HG02981 (cell line): ENCODE measurements around the gene CTNND2.
"Not testable (repeated sequence)": the region's sequence is repeated elsewhere in the genome, so short reads cannot be mapped to it uniquely, and the experiment has no call there.

Experiments used
- ATAC-seq: cut with Tn5 transposase; IDR thresholded peaks from one replicate; pipeline ENCODE4 v1.9.1; 2021; ENCODE audit warnings: mild to moderate bottlenecking, moderate library complexity; ENCODE audit not compliant: unreplicated experiment

The CTNND2 gene

DNA sequence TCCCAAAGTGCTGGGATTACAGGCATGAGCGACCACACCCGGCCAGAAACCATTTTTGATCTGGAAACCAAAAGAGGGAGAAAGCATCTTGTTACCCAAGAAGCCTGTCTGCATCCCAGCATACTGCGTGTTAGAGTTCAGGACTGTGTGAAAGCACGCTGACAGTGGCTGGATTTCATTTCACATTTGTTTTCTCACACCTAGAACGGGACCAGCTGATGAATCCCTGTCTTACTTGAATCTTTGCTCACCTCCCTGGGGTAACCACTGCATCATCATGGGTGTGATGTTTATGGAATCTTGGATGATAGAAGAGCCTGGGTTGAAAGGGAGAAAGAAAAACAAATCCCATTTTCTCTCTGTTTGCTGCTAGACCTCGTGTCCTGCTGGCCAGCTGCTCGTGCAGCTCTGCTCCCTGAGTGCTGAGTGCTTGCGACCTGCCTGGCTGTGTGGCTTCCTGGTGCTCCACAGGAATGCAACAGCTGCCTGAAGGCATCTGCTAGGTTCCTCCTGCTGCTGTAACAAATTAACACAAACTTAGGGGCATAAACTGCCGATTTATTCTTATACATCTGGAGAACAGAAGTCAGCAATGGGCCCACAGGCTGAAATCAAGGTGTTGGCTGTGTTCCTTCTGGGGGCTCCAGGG lies 764.9 kb downstream of the CTNND2 start:
- no peak for ATAC-seq

DNA sequence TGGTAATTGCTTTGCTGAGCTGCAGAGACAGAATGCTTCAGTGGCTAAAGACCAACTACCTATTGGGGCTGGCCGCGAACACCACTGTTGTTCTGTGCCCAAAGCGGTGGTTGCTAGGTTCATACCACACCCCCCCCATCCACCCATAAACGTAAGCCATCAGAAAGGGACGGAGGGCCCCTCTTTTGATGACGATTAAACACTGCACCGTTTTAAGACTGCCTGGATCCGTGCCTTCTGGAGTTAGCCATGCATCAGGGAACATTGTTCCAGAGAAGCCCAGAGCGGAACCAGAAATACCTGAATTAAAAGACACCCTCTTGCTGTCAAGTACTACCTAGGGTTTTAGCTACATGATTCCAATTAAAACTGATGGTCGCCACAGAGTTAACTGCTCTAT lies 774.1 kb downstream of the CTNND2 start:
- no peak for ATAC-seq

DNA sequence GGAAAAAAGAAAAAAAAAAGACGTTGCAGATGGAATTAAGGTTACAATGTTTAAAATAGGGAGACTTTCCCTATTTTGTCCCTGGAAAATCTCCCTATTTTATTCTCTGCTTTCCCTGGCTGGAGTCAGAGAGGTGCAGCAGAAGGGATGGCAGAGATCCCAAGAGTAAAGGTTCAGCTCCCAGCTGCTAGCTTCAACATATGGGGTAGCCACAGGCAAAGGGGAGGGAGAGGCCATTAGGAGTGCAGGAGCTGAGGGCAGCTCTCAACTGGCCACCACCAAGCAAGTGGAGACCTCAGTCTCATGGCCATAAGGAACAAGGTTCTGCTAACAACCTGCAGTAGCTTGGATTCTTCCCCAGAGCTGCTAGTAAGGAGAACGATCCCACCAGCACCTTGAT lies 776.2 kb downstream of the CTNND2 start:
- ATAC-seq: no peak

DNA sequence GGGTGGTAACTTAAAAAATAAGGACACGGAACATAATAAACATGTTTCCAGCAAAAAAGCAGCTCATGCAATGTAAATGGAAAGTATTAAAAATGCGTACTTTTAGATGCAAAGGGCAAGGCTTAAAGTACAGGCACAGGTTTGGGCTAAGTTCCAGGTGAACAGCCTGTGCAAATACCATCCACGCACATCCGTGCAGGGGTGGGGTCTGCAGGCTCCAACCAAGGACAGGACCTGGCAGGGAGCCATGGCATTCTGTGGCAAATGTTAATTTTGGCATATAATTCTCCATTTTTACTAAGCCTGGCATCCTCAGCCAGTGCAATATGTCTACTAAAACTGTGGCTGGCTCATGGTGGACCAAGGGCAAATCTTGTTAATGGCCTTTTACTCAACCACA lies 777.4 kb downstream of the CTNND2 start:
- no peak for ATAC-seq

DNA sequence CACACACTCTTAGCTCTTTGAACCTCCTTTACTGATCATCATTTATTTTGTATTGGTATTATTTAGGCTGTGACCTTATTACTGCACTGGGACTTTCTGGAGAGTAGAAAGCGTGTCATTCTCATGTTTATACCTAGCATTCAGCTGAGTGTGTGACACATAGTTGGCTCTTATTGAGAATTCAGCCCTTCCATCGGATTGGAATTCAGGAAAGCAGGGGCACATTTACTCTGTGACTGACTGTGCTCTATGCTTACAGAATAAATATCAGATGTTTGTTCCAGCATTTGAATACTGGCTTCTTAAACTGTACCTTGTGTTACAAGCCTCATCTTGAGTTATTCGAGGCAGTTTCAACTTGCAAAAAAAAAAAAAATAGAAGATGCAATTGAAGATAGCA lies 782.4 kb downstream of the CTNND2 start:
- ATAC-seq: no peak

DNA sequence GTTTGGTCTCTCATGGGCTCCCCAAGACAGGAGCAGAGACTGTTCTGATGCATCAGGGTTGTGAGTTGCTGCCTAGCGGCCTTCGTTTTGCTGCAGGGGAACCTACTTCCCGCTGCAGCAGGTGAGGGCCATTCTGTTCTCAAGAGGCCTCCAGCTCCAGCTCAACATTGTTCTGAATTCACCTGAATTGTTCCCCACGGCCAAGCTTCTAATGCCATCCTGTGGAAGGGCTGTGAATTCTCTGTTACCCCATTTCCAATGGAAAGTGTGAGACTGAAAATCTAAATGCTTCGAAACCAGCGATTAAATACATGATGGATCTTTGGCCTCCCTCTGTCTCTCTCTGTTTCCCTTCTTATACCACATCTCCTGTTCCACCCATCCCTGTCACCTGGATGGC lies 794.1 kb downstream of the CTNND2 start:
- ATAC-seq: no peak

DNA sequence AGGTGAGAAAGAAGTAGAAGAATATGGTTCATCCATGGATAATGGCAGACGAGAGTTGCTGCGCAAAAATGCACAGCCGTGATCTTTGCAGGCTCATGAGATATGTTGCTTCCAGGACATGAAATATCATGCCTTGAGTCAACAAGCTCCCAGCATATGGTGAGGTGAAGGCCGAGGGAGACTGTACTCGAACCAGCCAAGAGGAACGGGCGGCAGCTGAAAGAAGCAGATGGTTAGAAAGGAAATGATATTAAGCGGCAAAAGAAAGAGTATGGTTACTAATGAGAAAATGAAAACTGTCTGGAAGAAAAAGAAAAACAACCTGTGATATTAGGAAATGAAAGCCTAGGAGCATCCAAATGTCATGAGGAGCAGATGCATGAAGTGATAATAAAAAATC lies 798.5 kb downstream of the CTNND2 start:
- no peak for ATAC-seq

DNA sequence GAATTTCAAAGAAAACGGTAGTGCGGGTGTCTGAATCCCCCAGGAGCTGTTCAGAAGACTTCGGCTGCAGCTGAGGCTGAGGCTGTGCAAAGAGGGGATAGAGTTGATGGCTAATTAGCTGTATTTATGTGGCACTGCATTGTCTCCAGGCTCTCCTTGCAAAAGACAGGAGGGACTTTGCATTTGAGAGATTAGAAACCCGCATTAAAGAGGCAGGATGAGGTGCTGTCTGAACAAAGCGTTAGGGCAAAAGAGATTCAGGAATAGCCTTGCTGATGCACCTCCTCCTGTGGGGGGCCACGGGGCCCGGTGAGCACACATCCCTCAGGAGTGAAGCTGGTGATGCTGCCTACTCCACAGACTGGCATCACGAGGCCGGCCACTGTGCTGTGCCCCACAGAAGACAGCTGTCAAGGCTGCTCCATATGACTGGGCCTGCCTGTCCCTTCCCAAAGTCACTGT lies 799.6 kb downstream of the CTNND2 start:
- ATAC-seq: no peak

DNA sequence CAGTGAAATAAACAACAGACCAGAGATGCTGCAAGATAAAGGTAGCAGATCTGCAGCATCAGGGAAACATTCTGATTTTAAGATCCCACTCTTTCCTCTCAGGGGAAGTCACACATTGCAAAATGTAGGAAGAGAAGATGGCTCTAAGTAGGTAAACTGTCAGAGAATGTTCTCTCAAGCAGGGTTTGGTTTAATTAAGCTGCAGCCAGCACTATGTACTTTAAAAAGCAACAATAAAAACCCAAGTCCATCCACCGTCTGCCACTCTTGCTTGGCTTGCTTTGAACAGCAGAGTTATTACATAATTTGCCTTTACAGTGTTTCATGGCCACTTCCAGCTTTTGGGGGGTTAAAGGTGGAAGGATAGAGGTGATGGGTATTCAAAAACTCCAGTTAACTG lies 800.0 kb downstream of the CTNND2 start:
- no peak for ATAC-seq

DNA sequence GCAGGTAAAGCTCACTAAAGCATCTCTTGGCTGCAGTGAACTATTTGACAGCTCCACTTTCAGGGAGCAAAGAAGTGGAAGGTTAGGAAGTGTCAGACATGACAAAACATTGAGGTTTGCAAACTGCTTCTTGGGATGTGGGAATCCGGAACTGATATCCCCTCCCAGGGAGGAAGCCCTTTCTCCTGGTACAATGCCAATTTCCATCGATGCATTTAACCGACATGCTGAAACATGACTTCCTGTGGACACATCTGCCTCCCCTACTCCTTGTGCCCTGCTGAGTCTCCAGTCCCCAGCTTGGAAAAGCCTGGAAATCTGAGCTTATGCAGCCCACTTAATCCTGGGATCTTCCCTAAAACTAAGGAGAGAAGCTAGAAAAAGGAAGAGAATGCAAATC lies 820.1 kb downstream of the CTNND2 start:
- ATAC-seq: no peak

DNA sequence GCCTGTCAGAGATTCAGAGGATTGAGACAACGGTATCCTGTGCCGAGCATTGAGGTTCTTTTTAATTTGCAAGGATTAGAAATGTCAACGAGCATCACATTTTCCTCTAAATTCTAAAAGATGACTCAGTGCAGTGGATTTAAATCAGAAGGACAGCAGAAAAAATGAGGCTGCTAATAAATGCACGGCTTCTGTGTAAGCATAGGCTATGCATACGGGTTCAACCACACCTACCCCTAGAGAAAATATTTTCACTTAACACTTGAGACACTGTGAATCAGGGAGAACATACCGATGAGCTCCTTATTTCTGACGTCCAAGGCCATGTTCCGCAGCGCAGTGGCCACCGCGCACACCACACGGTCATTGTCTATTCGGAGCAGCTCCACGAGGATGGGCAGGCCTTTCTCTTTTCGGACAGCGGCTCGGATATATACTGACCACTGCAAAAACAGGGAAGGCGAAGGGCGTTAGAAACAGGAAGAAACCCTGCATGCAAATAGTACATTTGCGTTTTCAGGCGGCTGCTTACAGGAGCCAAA lies 821.8 kb downstream of the CTNND2 start:
- ATAC-seq: no peak

DNA sequence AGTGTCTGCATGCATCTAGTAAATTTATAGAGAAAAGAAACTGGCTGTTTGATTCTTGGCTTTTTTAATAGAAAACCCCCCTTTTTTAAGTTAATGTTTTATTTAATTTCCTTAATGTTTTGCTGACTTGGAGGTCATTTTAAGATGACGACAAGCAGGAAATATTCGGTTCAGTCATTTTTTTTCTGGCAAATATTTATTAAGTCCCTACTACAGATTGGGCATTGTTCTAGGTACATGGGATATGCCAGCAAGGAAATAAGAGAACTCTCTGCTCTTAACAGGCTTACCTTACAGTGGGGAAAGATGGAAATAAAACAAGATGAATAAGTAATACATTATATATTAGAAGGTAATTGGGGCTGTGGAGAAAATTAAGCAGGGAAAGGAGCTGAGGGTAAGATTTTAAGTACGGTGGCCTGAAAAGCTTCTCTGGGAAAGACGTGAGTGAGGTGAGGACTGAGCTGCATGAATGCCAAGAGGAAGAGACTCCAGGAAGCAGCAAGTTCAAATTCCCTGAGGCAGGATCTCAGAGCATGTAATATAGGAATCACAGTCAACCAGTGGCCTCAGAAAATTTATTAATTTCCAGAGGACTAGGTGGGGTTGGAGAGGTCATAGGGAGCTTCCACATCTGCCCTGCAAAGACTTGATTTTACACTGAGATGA lies 827.2 kb downstream of the CTNND2 start:
- no peak for ATAC-seq

DNA sequence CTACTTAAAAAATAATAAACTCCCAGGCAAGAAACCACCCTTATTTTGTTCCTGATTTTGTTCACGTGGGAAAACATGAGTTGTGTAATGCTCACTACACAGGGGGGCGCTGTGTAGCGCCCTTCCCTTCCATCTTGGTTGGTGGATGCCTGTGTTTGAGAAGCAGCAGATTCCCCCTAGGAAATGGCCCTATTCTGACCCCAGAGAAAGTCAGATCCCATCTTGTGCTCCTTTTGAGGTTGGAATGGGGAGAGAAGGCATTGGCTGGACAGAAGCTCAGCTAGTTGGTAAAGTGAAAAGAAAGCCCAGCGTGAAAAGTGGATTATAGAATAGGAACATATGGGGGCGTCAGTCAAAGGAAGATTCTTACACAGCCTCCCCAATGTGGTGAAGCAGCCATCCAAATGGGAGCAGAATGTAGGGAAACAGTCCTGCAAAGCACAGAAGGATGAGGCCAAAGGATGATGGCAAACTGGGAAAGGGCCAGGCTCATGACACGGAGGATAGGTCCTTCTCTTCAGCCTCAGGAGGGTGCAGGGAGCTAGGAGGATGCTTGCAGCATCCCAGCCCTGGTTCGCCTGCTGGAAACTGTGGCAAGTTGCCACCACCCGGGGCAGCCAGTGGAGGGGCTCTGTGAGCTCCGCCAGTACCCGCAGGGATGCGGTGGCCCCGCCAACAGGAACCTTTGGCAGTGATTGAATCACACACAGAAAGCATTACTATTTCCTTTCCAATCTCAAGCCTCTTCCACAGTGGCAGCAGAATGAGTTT lies 829.0 kb downstream of the CTNND2 start:
- ATAC-seq: no peak

DNA sequence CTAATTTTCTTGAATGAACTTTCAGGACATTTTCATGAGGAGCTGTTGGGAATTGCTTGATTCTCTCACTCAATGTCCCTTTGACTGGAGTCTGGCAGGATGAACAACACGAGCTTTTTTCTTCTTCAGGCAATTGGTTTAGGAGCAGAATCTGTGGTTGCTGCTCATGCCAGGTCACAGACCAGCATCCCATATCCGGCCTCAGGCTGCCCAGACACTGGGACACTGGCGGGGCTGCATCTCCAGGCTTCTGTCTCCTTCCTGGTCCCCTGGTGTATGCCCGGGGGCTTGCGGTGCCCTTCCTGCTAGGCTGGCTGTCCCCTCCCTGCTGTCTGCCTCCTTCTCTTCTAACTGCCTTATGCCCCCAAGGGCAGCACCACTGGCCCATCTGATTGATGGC lies 831.7 kb downstream of the CTNND2 start:
- no peak for ATAC-seq

DNA sequence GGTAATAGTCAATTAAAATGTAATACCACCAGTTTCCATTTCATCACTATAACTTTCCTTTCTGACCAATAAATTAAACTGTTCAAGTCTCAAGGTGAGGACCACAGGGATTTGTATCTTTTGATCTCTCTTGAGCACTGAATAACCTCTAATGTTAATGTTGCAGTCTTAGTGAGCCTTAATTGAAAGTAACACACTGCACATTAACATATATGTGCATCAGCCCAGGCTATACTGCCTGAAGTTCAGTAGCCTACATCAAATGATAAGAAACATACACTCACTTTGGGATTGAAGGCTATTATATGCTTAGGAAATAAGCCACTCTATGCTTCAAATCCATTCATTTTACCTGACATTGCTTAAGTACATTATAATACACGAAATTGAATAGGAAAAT lies 832.2 kb downstream of the CTNND2 start:
- ATAC-seq: no peak

DNA sequence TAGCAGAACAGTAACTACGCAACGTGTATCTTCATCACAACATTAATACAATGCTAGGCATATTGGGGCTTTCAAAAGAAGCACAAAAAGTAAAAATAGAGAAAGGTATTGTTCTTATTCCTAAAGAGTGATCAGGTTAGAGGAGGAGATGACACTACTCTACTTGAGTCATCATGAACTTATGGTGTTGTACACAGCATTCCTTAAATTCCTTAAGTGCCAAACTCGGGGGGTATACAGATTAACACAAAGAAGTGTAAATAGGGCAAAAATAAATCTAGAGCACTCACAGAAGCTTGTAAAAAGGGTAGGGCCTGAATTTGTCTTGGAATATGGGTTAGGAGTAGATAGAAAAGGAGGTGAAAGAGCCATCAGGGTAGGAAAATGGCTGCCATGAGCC lies 835.2 kb downstream of the CTNND2 start:
- no peak for ATAC-seq

DNA sequence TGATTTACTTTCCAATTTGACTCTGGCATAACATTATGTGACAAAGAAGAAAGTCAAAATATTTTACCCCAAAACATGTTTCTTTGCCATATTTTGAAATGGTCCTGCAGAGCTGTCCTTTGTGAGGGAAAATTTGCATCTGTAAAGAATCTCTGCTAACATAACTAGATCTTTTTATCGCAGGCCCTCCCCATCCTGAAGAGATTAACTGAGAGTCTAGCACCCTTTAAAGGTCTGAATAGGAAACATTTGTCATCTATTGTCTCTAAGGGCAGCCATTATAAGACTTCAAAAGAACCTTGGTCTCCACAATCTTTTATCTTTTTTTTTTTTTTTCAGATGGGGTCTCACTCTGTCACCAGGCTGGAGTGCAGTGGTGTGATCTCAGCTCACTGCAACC lies 838.5 kb downstream of the CTNND2 start:
- not testable (repeated sequence) for ATAC-seq

DNA sequence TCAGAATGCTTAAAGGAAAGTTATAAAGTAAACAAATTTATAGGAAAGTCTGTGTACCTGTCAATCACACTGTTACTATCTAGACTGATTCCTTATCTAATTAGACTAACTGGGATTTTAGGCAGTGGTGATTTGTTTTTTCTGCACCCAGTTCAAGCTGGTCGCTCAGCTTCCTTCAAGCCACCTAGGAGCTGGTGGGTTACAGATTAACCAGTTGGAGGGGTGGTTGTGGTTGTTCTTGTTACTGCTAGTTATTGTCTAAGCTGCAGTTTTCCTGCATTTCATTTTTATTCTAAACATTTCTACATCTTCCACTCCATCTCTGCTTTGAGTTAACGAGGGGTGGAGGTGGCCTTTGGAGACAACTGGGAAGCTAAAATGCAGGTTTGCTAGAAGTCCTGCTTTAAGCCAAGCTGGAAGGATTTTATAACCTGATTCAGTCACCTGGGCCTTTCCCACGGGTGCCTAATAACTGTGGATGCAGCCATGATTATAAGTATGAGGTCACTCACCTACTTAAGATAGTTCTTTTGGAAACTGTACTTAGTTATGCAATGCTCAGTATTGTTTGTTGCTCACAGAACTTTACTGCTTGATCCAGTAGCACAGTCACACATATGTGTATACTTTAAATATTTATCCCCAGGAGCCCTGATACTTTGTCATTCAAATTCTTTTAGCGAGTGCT lies 839.3 kb downstream of the CTNND2 start:
- no peak for ATAC-seq

DNA sequence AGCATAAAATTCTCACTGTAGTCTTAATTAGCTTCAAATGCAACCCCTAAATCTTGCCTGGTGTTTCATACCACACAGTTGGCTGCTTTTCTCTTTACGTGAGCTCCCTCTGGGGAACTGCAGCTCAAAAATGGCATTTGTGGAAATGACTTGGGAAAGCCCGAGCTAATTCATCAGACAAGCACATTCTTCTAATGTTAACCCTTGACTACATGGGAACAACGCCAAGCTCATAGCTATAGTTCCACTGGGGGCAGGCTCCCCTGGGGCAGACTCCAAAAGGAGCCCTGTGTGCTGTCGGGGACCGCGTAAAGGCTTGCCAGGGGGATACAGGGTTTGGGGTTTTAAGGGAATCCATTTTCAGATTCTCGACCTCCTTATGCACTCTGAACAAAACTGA lies 841.8 kb downstream of the CTNND2 start:
- no peak for ATAC-seq

DNA sequence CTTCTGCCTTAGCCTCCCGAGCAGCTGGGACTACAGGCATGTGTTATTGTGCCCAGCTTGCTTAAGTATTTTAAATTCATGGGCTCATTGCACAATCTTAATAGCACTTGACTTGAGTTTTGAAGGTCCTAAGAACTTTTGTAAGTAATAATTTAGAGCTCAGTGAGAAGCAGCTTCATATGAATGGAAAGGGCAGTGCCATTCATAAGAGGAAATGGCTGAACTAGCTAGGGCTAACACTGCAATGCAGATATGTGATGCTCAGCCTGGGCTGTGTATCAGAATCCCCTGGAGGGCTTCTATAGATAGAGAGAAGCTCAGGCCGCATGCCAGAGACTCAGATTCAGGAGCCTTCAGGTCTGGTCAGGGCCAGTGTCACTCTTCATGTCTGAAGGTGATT lies 847.7 kb downstream of the CTNND2 start:
- ATAC-seq: no peak

DNA sequence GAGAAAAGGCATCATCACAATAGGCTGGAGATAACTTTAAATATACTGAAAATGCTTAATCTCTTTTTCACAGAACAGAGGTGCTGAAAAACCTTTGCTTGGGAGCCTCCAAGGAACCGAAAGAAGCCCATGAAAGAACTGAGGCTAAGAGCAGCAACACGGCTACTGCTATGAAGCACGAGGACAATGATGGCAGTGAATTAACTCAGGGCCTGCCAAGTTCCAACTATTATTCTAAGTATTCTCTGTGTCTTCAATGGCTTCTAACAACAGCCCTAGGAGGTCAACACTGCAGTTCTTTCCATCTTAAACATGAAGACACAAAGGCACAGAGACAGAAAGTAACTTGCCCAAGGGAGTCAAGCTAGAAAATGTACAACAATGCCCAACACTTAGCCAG lies 850.2 kb downstream of the CTNND2 start:
- no peak for ATAC-seq
